GM19035 (cell line): ENCODE results near the gene NCAPH2.

Source experiments
- ATAC-seq: cut with Tn5 transposase; IDR thresholded peaks from one replicate; pipeline ENCODE4 v1.9.1; 2021; ENCODE audit not compliant: unreplicated experiment

The NCAPH2 gene

DNA sequence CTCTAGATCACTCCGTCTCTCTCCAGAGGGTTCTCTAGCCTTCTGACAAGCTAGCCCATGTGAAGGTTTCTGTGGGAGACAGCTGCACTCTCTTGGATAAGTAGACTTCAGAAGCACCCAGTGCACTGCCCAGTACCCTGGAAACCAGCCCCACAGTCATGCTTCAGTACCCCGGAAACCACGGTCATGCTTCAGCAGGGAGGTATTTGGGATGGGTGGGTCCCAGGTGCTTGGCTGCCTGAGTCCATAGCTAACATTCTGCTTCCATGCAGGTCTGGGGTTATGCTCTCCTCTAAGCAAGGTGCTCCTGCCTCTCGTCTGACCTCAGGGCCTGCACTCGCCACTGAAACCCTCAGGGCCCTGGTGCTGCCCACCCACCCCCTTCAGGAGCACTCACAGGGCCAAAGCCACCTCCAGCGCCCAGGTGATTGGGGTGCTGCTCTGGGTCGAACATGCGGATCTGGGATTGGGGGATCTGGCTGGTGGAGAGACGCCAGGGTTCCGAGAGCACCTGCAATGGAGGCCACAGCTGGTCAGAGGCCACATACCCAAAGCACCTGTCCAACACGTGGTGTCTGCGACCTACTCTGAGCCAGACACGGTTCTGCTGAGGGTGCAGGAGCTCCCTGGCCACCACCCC is 62.0 kb downstream of the NCAPH2 start:
- no peak for ATAC-seq

DNA sequence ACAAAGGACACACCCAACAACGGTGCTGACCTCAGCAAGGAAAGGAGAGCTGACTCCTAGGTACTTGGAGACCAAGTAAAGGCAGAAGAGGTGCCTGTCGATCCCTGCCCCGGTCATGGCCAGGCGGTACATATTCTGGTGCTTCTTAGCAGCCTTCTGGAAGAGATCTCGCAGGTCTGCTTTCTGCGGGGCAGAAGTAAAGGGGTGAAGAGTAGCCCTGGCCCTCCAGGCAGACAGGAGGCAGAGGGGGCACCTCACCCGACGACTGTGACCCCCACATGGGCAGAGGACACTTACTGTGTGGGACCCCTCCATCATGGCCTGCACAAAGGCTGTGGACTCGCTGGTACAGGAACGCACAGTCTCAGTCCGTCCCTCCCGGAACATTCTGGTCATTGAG is 62.8 kb downstream of the NCAPH2 start:
- ATAC-seq: no peak

DNA sequence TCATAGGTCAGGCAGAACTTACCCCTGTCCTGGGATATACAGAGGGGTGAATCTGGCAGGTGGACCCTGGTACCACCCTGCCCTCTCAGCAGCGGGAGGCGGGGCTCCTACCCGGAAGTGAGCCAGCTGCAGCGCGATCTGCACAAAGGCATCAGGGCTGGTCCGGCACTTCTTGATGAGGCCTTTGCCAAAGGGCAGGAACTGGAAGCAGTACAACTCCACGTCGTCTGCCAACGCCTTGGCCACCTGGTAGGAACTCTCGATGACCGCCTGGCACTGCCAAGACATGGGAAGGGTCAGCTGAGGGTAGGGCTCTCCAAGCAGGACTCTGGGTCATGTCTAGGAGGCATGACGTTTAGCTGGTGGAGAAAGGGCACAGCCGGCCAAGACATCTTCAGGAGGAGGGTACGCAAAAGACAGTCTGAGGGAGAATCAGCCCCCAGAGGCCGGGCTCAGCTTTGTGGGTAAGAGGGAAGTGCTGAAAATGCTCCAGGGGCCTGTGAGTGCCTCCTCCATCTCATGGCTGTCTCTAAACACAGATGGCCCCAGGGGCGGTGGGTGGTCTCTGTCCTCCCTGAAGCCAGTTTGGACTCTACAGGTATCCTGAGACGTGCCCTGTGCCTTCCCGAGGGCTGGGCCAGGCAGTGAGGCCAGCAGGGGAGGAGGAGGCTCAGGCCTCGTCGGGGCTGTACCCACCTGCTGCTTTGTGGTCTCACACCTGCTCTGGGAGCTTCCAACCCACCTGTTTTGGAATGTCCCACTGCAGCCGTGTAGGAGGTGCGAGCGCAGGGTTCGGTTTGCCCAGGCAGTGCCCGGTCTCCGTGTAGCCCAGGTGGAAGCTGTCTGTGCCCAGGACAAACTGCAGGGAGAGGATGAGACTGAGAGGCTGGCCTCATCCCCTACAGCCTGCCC is 63.5 kb downstream of the NCAPH2 start:
- no peak for ATAC-seq

DNA sequence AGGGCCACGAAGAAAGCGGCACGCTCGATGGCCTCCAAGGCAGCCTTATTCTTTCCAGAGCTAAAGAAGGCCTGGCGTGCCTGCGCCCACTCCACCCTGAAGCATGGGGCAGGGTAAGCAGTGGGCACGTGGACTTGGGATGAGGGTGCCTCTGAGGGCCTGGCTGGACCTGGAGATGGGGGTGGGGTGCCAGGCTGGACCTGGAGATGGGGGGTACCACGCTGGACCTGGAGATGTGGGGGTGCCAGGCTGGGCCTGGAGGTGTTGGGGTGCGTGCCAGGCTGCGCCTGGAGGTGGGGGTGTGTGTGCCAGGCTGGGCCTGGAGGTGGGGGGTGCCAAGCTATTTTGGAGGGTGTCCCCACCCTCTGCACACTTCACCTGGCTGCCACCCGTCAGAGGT is 64.9 kb downstream of the NCAPH2 start:
- ATAC-seq: no peak

DNA sequence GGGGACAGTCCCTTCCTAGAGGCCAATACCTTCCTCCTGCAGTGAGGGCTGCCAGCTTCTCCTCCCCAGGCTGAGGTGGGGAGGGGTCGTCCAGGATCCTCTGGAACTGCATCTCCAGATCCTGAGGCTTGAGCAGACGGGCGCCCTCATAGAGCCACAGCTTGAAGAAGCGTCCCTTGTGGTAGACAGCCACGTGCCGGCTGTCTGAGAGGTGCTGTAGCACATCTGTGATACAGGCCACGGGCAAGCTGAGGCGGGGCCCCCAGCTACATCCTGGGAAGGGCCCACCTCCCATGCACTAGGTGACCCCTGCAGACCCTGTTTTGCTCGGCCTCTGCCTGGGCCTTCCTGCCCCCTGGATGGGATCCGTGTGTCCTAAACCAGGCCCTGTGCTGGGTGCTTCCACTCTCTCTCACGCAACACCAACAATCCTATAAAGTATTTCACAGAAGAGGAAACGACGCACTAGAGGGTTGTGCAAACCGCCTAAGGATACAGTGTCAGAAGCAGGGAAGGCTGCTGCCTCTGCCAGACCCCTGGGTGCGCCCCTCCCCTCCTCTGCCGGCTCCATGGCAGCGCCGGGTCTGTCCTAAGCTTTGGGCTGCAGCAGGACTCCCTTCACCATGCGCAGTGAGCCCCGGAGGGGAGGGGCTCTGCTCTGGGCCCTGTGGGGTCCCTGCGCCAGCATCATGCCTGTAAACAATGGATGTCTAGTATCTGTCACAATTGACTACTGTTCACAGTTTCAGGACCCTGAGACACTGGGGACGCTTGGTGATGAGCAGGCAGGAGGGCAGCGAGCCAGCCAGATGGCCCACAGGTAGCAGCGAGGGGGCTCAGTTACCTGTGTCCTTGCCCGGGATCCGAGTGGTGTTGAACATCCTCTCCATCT is 65.7 kb downstream of the NCAPH2 start:
- no peak for ATAC-seq

DNA sequence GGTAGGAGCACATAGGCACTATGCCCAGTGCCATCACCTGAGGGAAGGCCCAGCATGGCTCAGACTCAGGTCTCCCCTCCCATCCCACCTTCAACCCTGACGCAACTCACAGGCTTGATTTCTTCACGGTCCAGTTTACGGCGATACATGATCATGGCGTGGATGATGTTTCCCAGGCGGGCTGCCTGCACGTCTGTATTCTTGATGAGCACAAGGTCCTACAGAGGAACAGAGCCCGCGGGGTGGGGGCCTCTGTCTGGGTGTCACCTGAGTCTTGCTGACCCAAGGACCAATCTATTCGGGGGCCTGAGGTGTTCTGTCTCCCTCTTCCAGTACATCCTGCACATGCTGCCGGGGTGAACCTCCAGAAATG is 66.3 kb downstream of the NCAPH2 start:
- no peak for ATAC-seq
